GM11168 (cell line): ENCODE results near the gene TP53.

Source experiments
- in situ Hi-C: fragments of 300-500 bp; cut with MboI; formaldehyde crosslinking; loops from one replicate; pipeline ENCODE4 v1.12.0; 2022; ENCODE audit warnings: low sequenced_read_pairs; ENCODE audit not compliant: unreplicated experiment

TP53 gene

DNA sequence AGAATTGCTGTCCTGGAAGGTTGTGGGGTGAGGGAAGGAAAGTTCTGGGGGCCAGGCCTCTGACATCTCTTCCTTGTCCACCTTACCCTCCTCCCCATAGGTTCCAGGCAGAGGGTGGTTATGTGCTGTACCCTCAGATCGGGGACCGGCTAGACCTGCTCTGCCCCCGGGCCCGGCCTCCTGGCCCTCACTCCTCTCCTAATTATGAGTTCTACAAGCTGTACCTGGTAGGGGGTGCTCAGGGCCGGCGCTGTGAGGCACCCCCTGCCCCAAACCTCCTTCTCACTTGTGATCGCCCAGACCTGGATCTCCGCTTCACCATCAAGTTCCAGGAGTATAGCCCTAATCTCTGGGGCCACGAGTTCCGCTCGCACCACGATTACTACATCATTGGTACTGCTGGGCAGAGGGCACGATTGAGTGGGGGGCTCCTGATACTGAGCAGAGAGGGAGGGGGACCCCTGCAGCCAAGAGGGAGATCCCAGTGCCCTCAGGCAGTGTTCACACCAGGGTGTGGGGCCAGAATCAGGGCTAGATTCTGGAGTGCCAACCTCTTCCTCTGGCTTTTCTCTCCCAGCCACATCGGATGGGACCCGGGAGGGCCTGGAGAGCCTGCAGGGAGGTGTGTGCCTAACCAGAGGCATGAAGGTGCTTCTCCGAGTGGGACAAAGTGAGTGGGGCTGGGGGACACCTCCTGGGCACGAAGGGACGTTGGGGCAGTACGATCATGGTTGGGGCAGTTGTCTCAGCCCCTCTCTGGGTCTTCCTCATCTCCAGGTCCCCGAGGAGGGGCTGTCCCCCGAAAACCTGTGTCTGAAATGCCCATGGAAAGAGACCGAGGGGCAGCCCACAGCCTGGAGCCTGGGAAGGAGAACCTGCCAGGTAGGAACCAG lies 20.8 kb upstream of the TP53 start:
- in situ Hi-C loops, result no loop called here

DNA sequence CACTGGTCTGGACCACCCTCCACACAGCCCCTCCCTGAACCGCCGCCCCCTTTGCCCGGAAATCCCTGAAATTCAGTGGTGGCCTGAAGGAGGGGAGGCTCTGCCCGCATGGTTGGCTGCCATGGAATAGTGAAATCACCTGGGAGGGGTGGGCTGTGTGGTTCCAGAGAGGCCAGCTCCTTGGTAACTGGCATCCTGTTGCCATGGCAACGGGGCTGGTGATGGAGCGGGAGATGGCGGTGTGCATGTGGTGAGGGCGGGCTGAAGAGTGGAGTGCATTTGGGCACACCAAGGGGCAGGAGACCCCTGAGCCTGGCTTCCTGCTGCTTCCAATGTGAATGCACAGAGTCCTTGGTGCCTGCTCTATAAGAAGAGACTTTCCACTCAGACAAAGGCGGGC lies 20.2 kb upstream of the TP53 start:
- in situ Hi-C loops, result no loop called here

DNA sequence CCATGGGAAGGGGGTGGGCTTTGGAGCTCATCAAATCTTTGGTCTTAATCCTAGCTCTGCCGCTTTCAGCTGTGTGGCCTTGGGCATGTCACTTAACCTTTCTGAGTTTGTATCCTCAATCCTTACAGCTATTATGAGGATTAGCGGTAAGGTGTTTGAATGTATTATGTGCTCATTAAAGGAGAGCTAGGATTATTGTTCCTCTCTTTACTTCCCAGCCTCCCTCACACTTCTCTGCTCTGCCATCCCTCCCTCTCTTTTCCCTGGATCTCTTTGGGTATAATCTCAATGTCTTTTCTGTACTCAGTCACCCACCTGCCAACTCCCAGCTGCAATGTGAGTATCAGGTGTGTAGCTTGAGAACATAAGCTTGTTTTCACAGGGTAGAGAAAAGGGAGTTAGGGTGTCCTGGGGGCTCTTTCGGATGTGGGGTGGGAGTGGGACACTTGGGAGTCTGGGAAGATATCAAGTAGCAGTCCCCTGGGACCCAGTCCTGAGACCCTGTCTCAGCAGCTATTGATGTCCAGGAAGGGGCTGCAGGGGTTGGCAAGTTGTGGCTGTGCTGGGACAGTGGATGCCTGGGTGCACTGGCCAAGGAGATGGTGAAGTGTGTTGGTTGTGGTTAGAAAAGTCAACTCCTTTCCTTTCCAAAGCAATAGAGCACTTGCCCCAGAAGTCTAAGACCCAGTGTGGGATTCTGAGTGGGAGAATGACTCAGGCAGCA lies 19.5 kb upstream of the TP53 start:
- in situ Hi-C loops, result no loop called here

DNA sequence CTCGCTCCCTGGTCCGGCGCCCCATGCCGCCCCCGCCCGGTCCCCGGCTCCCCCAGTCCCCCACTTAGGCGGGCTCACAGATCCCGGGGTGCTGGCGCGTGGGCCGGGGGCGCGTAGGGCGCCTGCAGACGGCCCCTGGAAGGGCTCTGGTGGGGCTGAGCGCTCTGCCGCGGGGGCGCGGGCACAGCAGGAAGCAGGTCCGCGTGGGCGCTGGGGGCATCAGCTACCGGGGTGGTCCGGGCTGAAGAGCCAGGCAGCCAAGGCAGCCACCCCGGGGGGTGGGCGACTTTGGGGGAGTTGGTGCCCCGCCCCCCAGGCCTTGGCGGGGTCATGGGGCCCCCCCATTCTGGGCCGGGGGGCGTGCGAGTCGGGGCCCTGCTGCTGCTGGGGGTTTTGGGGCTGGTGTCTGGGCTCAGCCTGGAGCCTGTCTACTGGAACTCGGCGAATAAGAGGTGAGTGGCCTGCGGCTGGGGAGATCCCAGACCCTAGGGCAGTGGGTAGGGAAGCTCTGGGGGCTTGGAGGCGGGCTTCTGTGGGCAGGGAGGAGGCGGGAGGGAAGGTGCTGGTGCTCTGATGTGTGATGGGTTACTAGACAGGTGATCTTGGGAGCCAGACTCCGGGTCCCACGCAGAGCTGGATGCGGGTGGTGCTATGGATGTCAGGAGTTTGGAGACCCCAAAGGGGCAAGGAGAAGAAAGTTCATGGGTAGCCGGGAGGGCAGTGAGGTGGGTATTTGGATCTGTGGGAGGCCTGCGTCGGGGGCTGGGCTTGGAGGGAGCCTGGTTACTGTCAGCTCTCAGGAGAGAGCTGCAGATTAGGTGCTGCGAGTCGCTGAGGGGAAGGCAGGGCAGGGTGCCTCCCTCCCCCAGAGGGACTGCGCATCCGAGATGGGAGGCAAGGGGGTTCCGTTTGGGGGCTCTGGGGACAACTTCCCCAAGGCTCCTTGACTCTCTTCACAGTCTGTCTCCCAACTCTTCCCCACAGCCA lies 18.3 kb upstream of the TP53 start:
- in situ Hi-C loops, result no loop called here

DNA sequence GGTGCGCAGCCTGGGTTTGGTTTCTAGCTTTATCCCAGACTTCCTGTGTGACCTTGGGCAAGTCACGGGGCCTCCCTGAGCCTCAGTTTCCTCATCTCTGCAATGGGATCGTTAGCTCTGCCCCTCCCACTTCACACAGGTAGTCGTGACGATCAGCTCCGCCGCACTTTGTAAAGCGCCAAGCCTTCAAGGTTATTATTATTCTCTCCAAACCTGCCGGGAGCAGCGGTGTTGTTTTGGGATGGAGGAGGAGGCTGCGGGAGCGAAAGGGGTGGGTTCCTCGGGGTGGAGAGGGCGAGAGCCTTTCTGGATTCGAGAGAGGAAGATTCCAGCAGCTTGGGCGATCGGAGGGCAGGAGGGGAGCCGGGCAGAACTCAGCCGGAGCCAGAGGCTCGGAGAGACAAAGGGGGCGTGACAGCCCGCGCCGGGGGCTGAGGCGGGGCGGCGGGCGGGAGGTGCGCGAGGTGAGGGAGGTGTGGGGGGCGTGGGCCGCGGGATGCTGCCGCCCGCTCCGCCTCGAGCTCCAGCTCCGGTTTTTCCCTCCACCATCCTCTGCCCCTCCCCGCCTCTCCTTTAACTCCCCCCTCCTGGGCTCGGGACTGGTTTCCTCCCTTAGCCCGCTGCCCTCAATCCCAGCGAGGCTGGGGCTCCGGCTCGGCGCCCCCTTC lies 17.4 kb upstream of the TP53 start, which contains the start of gene EFNB3:
EFNB3 (plus strand) TSS at position 602 of the 668 bp plus-strand sequence. CDS start 397 bp downstream, outside the sequence.
- in situ Hi-C loops, result no loop called here

DNA sequence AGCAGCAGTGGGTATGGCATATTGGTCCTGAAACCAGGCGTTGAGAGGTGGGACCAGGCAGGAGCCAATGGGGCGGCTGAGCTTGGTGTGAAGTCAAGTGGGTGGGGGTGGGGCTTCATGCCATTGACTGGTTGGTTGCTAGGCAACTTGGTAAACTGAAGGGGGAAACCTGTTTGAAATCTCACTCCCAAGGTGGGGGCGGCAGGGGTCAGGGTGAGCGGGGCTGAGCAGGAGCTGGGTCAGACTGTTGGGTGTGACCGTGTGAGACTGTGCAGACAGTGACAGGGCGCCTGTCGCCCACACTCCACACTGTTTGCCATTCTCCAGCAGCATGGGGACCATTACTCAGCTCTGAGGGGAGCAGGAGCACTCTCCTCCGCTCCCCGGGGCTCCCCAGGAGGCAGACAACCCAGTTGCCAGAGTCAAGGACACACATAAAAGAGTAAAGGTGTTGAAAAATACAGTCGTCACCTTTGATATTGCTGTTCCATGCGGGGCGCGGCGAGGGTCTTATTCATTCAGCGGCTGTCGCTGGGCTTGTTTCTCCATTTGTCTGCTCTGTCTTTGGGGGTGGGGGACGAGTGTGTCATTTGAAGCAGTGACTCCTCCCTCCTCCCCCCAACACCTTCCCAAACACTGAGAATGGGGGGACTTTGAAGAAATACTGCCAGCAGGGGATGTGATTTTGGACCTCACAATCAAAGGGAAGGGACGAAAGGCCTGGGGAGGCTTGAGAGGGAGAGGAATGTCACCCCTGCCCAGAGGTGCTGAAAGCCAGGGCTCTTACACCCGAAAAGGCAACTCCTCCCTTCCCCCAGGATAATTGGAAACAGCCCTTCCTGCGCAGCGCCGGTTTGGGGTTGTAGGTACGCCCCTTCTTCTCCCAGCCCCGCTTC lies 16.5 kb upstream of the TP53 start:
- in situ Hi-C loops, result no loop called here

DNA sequence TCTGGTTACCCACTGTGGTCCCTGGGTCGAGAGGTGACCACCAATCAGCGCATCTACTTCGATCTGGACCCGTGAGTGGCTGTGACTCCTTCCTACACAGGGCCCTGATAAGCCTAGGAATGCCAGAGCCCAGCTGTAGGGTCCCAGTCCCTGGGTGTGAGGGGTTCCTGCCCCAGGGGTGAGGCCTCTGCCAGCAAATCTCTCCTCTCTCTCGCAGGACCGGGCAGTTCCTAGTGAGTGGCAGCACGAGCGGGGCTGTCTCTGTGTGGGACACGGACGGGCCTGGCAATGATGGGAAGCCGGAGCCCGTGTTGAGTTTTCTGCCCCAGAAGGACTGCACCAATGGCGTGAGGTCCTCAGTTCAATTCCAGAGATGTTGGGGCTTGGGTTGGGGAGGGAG lies 15.5 kb upstream of the TP53 start:
- in situ Hi-C loops, result no loop called here

DNA sequence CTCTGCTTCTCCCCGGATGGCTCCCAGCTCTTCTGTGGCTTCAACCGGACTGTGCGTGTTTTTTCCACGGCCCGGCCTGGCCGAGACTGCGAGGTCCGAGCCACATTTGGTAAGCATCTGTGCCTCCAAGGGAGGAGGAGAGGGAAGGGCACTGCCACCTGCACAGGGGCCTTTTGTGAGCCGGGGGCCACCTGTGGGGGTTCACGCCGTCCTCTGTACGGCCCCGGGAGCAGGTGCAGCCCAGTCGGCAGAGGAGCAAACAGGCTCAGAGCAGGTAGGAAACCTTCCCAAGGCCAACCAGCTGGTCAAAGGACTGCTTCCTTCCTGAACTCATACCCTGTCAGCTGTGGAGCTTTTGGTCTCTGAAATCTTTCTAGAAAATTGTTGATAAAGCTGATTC lies 14.4 kb upstream of the TP53 start:
- in situ Hi-C loops, result no loop called here

DNA sequence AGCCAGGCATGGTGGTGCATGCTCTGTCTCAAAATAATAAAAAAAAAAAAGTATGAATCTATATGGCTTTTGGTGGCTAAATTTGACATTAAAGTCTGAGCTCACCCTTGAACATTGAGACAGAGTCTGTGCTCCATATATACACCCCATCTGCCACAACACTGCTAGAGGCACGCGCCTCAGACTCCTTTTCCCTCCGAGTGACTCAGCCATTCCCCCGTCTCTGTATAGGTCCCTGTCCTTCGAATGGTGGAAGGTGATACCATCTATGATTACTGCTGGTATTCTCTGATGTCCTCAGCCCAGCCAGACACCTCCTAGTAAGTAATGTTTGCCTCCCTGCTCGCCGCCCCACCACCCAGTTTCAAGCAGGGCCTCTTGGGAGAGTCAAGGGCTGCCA lies 13.2 kb upstream of the TP53 start:
- in situ Hi-C loops, result no loop called here

DNA sequence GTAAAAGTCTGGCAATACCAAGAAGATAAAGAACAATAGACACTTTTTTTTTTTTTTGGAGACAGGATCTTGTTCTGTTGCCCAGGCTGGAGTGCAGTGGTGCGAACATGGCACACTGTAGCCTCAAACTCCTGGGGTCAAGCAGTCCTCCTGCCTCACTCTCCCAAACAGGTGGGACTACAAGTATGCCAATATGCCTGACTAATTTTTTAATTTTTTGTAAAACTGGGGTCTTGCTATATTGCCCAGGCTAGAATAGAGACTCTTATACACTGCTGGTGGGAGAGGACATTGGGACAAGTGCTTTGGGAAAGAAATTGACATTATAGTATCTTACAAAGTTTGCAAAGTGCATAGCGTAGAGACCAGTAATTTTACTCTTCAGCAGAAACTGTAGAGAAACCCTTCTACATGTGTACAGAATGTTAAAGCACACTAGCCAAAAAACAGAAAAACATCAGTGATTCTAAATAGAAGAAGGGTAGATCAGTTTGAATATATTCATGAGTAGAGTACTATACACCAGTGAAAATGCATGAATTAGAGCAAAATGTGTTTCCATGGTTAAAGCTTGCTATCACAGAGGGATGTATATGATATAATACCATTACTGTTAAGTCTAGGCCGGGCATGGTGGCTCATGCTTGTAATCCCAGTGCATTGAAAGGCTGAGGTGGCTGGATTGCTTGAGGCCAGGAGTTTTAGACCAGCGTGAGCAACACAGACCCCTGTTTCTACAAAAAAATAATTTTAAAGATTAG lies 10.7 kb upstream of the TP53 start:
- in situ Hi-C loops, result no loop called here

DNA sequence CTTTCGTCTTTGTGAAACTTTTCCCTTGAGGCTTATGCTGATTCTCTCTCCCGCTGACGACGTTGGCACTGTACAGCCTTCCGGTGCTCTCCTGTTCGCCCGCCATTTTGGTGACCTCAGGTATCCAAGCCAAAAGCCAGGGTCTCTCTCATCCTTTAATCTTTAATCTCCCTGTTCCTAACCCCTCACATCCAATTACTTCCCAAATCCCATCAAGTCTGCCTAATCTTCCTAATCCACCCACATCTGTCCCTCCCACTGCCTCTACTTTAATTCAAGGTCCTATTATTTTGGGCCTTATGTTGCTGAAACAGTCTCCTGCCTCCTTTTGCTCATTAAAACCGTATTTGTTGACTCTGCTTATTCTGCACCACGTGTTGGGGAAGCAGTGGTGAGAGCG lies 8.3 kb upstream of the TP53 start:
- in situ Hi-C loops, result no loop called here

DNA sequence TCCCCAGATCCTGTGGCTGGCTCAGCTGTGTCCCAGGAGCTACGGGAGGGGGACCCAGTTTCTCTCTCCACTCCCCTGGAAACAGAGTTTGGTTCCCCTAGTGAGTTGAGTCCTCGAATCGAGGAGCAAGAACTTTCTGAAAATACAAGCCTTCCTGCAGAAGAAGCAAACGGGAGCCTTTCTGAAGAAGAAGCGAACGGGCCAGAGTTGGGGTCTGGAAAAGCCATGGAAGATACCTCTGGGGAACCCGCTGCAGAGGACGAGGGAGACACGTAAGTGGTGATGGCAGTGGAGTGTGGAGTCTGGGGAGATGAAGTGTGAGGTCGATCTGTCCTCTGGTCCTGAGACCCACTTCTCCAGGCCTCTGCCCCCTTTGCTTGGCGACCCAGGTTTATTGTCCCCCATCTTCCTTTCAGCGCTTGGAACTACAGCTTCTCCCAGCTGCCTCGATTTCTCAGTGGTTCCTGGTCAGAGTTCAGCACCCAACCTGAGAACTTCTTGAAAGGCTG lies 1.6 kb upstream of the TP53 start:
- in situ Hi-C loops, result no loop called here

DNA sequence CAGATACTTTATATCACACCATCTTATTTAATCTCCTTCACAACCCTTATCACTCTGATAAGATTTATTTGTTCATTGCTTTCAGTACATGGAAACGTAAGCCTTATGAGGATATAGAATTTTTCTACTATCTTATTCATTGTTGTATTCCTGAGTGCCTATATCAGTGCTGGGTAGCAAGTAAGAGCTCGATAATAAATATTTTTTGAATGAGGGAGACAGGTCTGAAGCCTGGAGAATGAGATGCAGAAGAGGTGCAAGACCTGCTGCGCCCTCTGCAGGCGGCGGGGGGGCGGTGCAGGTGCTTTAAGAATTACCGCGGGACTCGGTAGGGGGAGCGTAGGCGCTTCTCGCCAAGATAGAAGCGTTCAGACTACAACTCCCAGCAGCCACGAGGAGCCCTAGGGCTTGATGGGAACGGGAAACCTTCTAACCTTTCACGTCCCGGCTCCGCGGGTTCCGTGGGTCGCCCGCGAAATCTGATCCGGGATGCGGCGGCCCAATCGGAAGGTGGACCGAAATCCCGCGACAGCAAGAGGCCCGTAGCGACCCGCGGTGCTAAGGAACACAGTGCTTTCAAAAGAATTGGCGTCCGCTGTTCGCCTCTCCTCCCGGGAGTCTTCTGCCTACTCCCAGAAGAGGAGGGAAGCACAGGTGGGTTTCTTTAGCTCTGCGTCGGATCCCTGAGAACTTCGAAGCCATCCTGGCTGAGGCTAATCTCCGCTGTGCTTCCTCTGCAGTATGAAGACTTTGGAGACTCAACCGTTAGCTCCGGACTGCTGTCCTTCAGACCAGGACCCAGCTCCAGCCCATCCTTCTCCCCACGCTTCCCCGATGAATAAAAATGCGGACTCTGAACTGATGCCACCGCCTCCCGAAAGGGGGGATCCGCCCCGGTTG lies 868 bp upstream of the TP53 start, which contains the start of gene WRAP53:
WRAP53 (plus strand) TSS at position 570 of the 900 bp plus-strand sequence; CDS start at position 742, 172 bp downstream.
- in situ Hi-C loops, result no loop called here

DNA sequence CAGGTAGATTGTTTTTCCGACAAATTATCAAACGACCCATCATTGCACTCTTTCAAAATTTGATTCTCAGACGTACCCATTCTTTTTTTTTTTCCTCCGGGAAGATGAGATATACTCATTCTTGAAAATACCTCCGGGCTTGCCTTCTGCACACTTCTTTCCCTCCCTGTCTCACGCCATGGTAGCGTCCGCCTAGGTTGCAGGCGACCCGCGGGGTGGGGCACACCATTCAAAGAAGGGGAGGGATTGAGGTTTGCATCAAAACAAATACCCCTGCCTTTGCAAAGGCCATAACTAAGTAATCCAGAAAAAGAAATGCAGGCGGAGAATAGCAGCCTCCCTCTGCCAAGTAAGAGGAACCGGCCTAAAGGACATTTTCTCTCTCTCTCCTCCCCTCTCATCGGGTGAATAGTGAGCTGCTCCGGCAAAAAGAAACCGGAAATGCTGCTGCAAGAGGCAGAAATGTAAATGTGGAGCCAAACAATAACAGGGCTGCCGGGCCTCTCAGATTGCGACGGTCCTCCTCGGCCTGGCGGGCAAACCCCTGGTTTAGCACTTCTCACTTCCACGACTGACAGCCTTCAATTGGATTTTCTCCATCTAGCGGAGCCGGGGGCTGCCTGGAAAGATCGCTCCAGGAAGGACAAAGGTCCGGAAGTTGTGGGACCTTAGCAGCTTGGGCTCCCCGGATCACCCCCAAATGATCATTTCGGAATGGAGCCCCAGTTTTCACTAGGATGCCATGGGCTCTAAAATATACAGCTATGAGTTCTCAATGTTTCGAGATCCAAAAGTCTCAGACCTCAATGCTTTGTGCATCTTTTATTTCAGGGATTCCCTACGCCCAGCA lies 843 bp downstream of the TP53 start:
- in situ Hi-C loops, result no loop called here

DNA sequence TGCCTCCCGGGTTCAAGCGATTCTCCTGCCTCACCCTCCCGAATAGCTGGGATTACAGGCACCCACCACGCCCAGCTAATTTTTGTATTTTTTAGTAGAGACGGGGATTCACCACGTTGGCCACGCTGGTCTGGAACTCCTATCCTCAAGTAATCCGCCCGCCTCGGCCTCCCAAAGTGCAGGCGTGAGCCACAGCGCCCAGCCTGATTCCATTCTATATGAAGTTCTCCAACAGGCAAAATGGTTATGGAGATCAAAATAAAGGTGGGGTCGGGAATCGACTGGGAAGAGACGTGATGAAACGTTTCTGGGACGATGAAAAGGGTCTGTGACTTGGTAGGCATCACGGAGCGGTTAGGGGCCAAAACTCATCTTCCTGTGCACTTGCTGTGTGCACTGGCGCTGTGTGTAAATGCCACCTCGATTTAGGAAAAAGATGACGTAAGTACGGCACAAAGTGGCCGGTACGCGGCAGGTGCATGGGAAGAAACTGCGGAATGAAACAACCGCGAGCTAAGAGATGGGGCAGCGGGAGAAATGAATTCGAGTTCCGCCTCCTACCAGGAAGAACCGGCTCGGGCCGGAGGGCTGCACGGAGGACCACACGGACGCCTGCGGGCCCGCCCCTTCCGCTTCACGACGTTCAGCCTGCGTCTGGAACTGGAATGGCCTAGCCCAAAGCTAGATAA lies 1.6 kb downstream of the TP53 start:
- in situ Hi-C loops, result no loop called here
